H9 (cell line): Measurements from ENCODE around the gene EGFR. TPM values are rescaled to one million over a fixed set of nuclear protein-coding genes. Genes with fewer than 3 reads are reported as not detected.

Experiments
- DNase-seq: peaks from one replicate; pipeline ENCODE4 v3.0.0-alpha.2; 2017
- H2AFZ ChIP-seq: one replicate; pipeline ENCODE4 v1.6.1; 2013; ENCODE audit warnings: mild to moderate bottlenecking, low read length, control low read depth, moderate library complexity
- H2AK5ac ChIP-seq: 2 replicates; pipeline ENCODE4 v1.6.1; 2013; ENCODE audit warnings: low read length, control low read depth, mixed read lengths; ENCODE audit not compliant: insufficient read length
- H2BK120ac ChIP-seq: one replicate; pipeline ENCODE4 v1.6.1; 2013; ENCODE audit warnings: low read depth, mild to moderate bottlenecking, low read length, control low read depth, inconsistent platforms; ENCODE audit not compliant: poor library complexity, severe bottlenecking
- H2BK12ac ChIP-seq: 2 replicates; pipeline ENCODE4 v1.6.1; 2013; ENCODE audit warnings: low read length, control low read depth, mixed read lengths, low read depth; ENCODE audit not compliant: insufficient read length
- H2BK15ac ChIP-seq: 2 replicates; pipeline ENCODE4 v1.6.1; 2013; ENCODE audit warnings: low read depth, low read length, control low read depth
- H2BK20ac ChIP-seq: one replicate; pipeline ENCODE4 v1.6.1; 2013; ENCODE audit warnings: low read depth, mild to moderate bottlenecking, low read length, control low read depth, inconsistent platforms; ENCODE audit not compliant: poor library complexity, severe bottlenecking
- H2BK5ac ChIP-seq: 2 replicates; pipeline ENCODE4 v1.6.1; 2013; ENCODE audit warnings: low read length, control low read depth, mixed read lengths; ENCODE audit not compliant: insufficient read length
- H3K14ac ChIP-seq: 2 replicates; pipeline ENCODE4 v1.6.1; 2013; ENCODE audit warnings: low read length, control low read depth; ENCODE audit not compliant: insufficient read depth
- H3K18ac ChIP-seq: 2 replicates; pipeline ENCODE4 v1.6.1; 2013; ENCODE audit warnings: low read depth, mild to moderate bottlenecking, mixed read lengths, low read length, control low read depth; ENCODE audit not compliant: insufficient read length
- H3K23ac ChIP-seq: 2 replicates; pipeline ENCODE4 v1.6.1; 2013; ENCODE audit warnings: low read length, control low read depth, mixed read lengths, low read depth; ENCODE audit not compliant: insufficient read length
- H3K23me2 ChIP-seq: 2 replicates; pipeline ENCODE4 v1.6.1; 2013; ENCODE audit warnings: low read depth, mild to moderate bottlenecking, mixed read lengths, low read length, control low read depth; ENCODE audit not compliant: insufficient read length, poor library complexity, severe bottlenecking
- H3K27ac ChIP-seq: 2 replicates; pipeline ENCODE4 v1.5.1; 2013; ENCODE audit warnings: low read length, control low read depth, mixed read lengths, low read depth; ENCODE audit not compliant: insufficient read length
- H3K27me3 ChIP-seq: 2 replicates; pipeline ENCODE4 v1.6.1; 2013; ENCODE audit warnings: low read length, control low read depth, inconsistent platforms; ENCODE audit not compliant: insufficient read depth
- H3K4ac ChIP-seq: 2 replicates; pipeline ENCODE4 v1.6.1; 2013; ENCODE audit warnings: low read depth, mild to moderate bottlenecking, control low read depth, inconsistent platforms, low read length, moderate library complexity
- H3K4me1 ChIP-seq: 2 replicates; pipeline ENCODE4 v1.6.1; 2013; ENCODE audit warnings: low read length, control low read depth, inconsistent platforms; ENCODE audit not compliant: insufficient read depth
- H3K4me2 ChIP-seq: 2 replicates; pipeline ENCODE4 v1.6.1; 2013; ENCODE audit warnings: low read length, control low read depth, mixed read lengths; ENCODE audit not compliant: insufficient read length, insufficient read depth
- H3K56ac ChIP-seq: 2 replicates; pipeline ENCODE4 v1.6.1; 2013; ENCODE audit warnings: low read depth, mild to moderate bottlenecking, mixed read lengths, low read length, control low read depth; ENCODE audit not compliant: insufficient read length
- H3K79me1 ChIP-seq: 2 replicates; pipeline ENCODE4 v1.6.1; 2013; ENCODE audit warnings: low read depth, mild to moderate bottlenecking, moderate library complexity, low read length, control low read depth, inconsistent platforms; ENCODE audit not compliant: insufficient read depth, poor library complexity, severe bottlenecking
- H3K79me2 ChIP-seq: 2 replicates; pipeline ENCODE4 v1.6.1; 2013; ENCODE audit warnings: low read length, control low read depth, inconsistent platforms; ENCODE audit not compliant: insufficient read depth
- H3K9ac ChIP-seq: 2 replicates; pipeline ENCODE4 v1.6.1; 2013; ENCODE audit warnings: low read length, control low read depth, mixed read lengths; ENCODE audit not compliant: insufficient read length; ENCODE audit errors: extremely low read depth
- H3K9me3 ChIP-seq: one replicate; pipeline ENCODE4 v1.6.1; 2013; ENCODE audit warnings: low read depth, low read length, inconsistent platforms; ENCODE audit not compliant: control insufficient read depth
- H3T11ph ChIP-seq: one replicate; pipeline ENCODE4 v1.6.1; 2013; ENCODE audit warnings: mild to moderate bottlenecking, low read length, control low read depth, inconsistent platforms
- H4K20me1 ChIP-seq: one replicate; pipeline ENCODE4 v1.6.1; 2013; ENCODE audit not compliant: control insufficient read depth, insufficient read length, insufficient read depth
- H4K5ac ChIP-seq: 2 replicates; pipeline ENCODE4 v1.6.1; 2013; ENCODE audit warnings: low read depth, mild to moderate bottlenecking, mixed read lengths, low read length, control low read depth; ENCODE audit not compliant: insufficient read length
- H4K8ac ChIP-seq: replicated peaks from 2 replicates; pipeline ENCODE4 v1.6.1; 2013; ENCODE audit warnings: low read length, control low read depth, mixed read lengths, low read depth; ENCODE audit not compliant: insufficient read length
- H4K91ac ChIP-seq: 2 replicates; pipeline ENCODE4 v1.6.1; 2013; ENCODE audit warnings: low read depth, mild to moderate bottlenecking, moderate library complexity, mixed read lengths, low read length, control low read depth; ENCODE audit not compliant: insufficient read length
- H3K27ac Mint-ChIP-seq, 3 experiments: 2 replicates in 2 of 3; 3 replicates in 1 of 3; pipeline ENCODE4 v1.8.0; 2020 to 2021; ENCODE audit warnings: mixed read lengths in 3 of 3, mild to moderate bottlenecking in 1 of 3, moderate library complexity in 1 of 3
- H3K27me3 Mint-ChIP-seq: 2 replicates; pipeline ENCODE4 v1.8.0; 2021; ENCODE audit warnings: low read depth, mild to moderate bottlenecking, moderate library complexity, mixed read lengths
- H3K36me3 Mint-ChIP-seq, 3 experiments: 2 replicates in 2 of 3; 3 replicates in 1 of 3; pipeline ENCODE4 v1.8.0; 2020 to 2021; ENCODE audit warnings: low read depth in 3 of 3, mixed read lengths in 3 of 3; ENCODE audit not compliant: insufficient read depth in 1 of 3
- H3K4me1 Mint-ChIP-seq, 2 experiments: 2 replicates each; pipeline ENCODE4 v1.8.0; 2020; ENCODE audit warnings: mixed read lengths in 2 of 2
- H3K4me3 Mint-ChIP-seq, 2 experiments: 2 replicates in 1 of 2; 3 replicates in 1 of 2; pipeline ENCODE4 v1.8.0; 2020 to 2021; ENCODE audit warnings: mild to moderate bottlenecking in 2 of 2, mixed read lengths in 2 of 2, moderate library complexity in 1 of 2
- H3K9me3 Mint-ChIP-seq, 2 experiments: 2 replicates in 1 of 2; 3 replicates in 1 of 2; pipeline ENCODE4 v1.8.0; 2020; ENCODE audit warnings: mild to moderate bottlenecking in 2 of 2, mixed read lengths in 2 of 2, moderate library complexity in 1 of 2
- CTCF ChIP-seq: fragments of 200-600 bp; sonication (generic); conservative IDR thresholded peaks from 3 replicates; pipeline ENCODE4 v1.8.0; 2021; ENCODE audit warnings: antibody characterized with exemption, mild to moderate bottlenecking
- whole genome bisulfite sequencing: extraction: QIAGEN DNeasy Blood & Tissue Kit; methylation state at CpG from one replicate; pipeline ENCODE4 v1.1.7; 2013; ENCODE audit warnings: missing lambda C conversion rate, low lambda C conversion rate, mixed read lengths; ENCODE audit not compliant: insufficient read length; ENCODE audit errors: extremely low coverage; 5-methylcytosine and 5-hydroxymethylcytosine counted together
- total RNA-seq: library from RNA; stranded (reverse); gene quantifications from 2 replicates; pipeline ENCODE4 v1.2.1, GENCODE V29; 2021

The EGFR gene
- total RNA-seq, 1 experiment from 2014 or later = 3.3 TPM

- Histone ChIP-seq H3K56ac (no peak overlapping the region), H3K23ac (no peak overlapping the region), H2BK12ac (no peak overlapping the region), H2BK20ac (no peak overlapping the region), H3T11ph (no peak overlapping the region), H4K91ac (no peak overlapping the region), H2BK5ac (no peak overlapping the region), H3K27ac (no peak overlapping the region), H3K79me1 (no peaks in the 10 kb centered on the region), H3K4ac (no peak overlapping the region), H3K18ac (no peak overlapping the region), H3K9me3 (no peaks in the 10 kb centered on the region), H3K14ac (no peak overlapping the region), H3K4me2 (no peak overlapping the region), H2AFZ (no peak overlapping the region), H4K20me1 (no peaks in the 10 kb centered on the region), H4K8ac (no peak overlapping the region), H3K27me3 (no peaks in the 10 kb centered on the region), H3K4me1 (no peaks in the 10 kb centered on the region), H2BK120ac (no peak overlapping the region), H3K9ac (no peak overlapping the region), H3K23me2 (no peaks in the 10 kb centered on the region), H4K5ac (no peak overlapping the region), H2BK15ac (no peak overlapping the region), H2AK5ac (no peak overlapping the region), H3K79me2 (no peaks in the 10 kb centered on the region)
- no peaks in the 10 kb centered on the region for H3K36me3 Mint-ChIP-seq
- no peak overlapping the region for H3K27ac Mint-ChIP-seq
- no peaks in the 10 kb centered on the region for H3K27me3 Mint-ChIP-seq
- TF ChIP-seq CTCF = no peak
- no peak overlapping the region for H3K4me3 Mint-ChIP-seq
- H3K4me1 Mint-ChIP-seq = peaks cover 0 to 5% of the 10 kb centered on the region in 2 experiments; a peak in 2 of 4 replicates
- no peaks in the 10 kb centered on the region for H3K9me3 Mint-ChIP-seq
- WGBS = no CpG with 5 or more reads among the region's 7 CpGs
- DNase-seq = no peak
These were observed 101.3 kb downstream of the EGFR start for GRCh38 chr7:55120074-55120473.
